Globus pallidus (tissue), 1 donor: ENCODE data around the gene GALR2.

Experiments
- DNase-seq: peaks from one replicate; pipeline ENCODE4 v3.0.0-alpha.2; 2015; ENCODE audit warnings: low spot score

GALR2 gene

GRCh38 chr17:76094046-76094445, 19.5 kb downstream of the GALR2 start:
- DNase-seq = no peak

- no peak for DNase-seq
Observed at GRCh38 chr17:76095943-76096342, 21.4 kb downstream of the GALR2 start.

GRCh38 chr17:76097716-76098295, 23.2 kb downstream of the GALR2 start:
- DNase-seq = no peak

- no peak for DNase-seq
Observed at GRCh38 chr17:76102944-76103273, 28.3 kb downstream of the GALR2 start.

GRCh38 chr17:76103274-76104139, 28.9 kb downstream of the GALR2 start, which contains the start of gene EXOC7:
TSS of gene EXOC7 (minus strand) at chr17:76103787. CDS start at chr17:76103692, 95 bp downstream.
- DNase-seq = peak; percentile 91

GRCh38 chr17:76104140-76104895, 29.7 kb downstream of the GALR2 start:
- DNase-seq = no peak

GRCh38 chr17:76104896-76105231, 30.3 kb downstream of the GALR2 start:
- DNase-seq = no peak

- DNase-seq = no peak
Observed at GRCh38 chr17:76106703-76107102, 32.1 kb downstream of the GALR2 start.

- no peak for DNase-seq
Observed at GRCh38 chr17:76107509-76107908, 32.9 kb downstream of the GALR2 start.

GRCh38 chr17:76111956-76112355, 37.4 kb downstream of the GALR2 start:
- DNase-seq = no peak

GRCh38 chr17:76115138-76115754, 40.7 kb downstream of the GALR2 start:
- no peak for DNase-seq

GRCh38 chr17:76119409-76120371, 45.1 kb downstream of the GALR2 start:
- DNase-seq = no peak

- no peak for DNase-seq
Observed at GRCh38 chr17:76120658-76121008, 46.1 kb downstream of the GALR2 start.

GRCh38 chr17:76121932-76122430, 47.4 kb downstream of the GALR2 start:
- DNase-seq = no peak

GRCh38 chr17:76122431-76123190, 48.0 kb downstream of the GALR2 start:
- DNase-seq = no peak

- DNase-seq = no peak
Observed at GRCh38 chr17:76123191-76123499, 48.6 kb downstream of the GALR2 start.

GRCh38 chr17:76123749-76124581, 49.4 kb downstream of the GALR2 start:
- DNase-seq = no peak

GRCh38 chr17:76124582-76125390, 50.2 kb downstream of the GALR2 start:
- DNase-seq = no peak

- DNase-seq = no peak
Observed at GRCh38 chr17:76125391-76125675, 50.8 kb downstream of the GALR2 start.
